ENCODE data around the gene CXCL8. TPM values are rescaled to one million over a fixed set of nuclear protein-coding genes. Genes with fewer than 3 reads are reported as not detected.

CXCL8 gene
- total RNA-seq, 2 experiments from 2014 or later, result 9.9 to 11.4 TPM

- H3K9me3 Mint-ChIP-seq, result peaks cover 3% of the 10 kb centered on the region
- DNase-seq (no peak), ATAC-seq (ENCODE audit: poor library complexity) (no peak)
- no peaks in the 10 kb centered on the region for H3K36me3 Mint-ChIP-seq (ENCODE audit: low read depth)
- Histone ChIP-seq H3K4me3 (ENCODE audit: low read length) (no peak overlapping the region), H3K4me1 (ENCODE audit: insufficient read depth, low read length) (no peaks in the 10 kb centered on the region), H3K27ac (ENCODE audit: low read depth in 1 of 2, low read length in 2 of 2) (no peak overlapping the region), H3K9me3 (ENCODE audit: control insufficient read depth in 1 of 2, insufficient read depth in 1 of 2, low read length in 2 of 2) (peaks cover 0 to 3% of the 10 kb centered on the region in 2 experiments), H3K36me3 (ENCODE audit: insufficient read depth, low read length) (no peaks in the 10 kb centered on the region), H3K27me3 (ENCODE audit: control insufficient read depth in 1 of 2, insufficient read depth in 2 of 2, low read length in 2 of 2) (no peaks in the 10 kb centered on the region)
- no peak for TF ChIP-seq CTCF (IDR thresholded peaks at IDR 0.05)
- no peaks in the 10 kb centered on the region for H3K27me3 Mint-ChIP-seq
- intact Hi-C loops (cut with DNase I, micrococcal nuclease), result no loop called here
- H3K4me1 Mint-ChIP-seq (ENCODE audit: low read depth), result no peaks in the 10 kb centered on the region
- POLR2A ChIA-PET, result no interaction called here
- H3K27ac Mint-ChIP-seq, result no peak overlapping the region
- CTCF ChIA-PET, result no interaction called here
- no peak overlapping the region for H3K4me3 Mint-ChIP-seq
Observed at GRCh38 chr4:73692701-73693100, 47.7 kb upstream of the CXCL8 start.

- H3K9me3 Mint-ChIP-seq, result peaks cover 3% of the 10 kb centered on the region
- ChIA-PET CTCF (no interaction called here), POLR2A (no interaction called here)
- H3K4me3 Mint-ChIP-seq, result no peak overlapping the region
- intact Hi-C loops (cut with DNase I, micrococcal nuclease), result no loop called here
- Histone ChIP-seq H3K4me1 (ENCODE audit: insufficient read depth, low read length) (no peaks in the 10 kb centered on the region), H3K27ac (ENCODE audit: low read depth in 1 of 2, low read length in 2 of 2) (no peak overlapping the region), H3K4me3 (ENCODE audit: low read length) (no peak overlapping the region), H3K27me3 (ENCODE audit: control insufficient read depth in 1 of 2, insufficient read depth in 2 of 2, low read length in 2 of 2) (no peaks in the 10 kb centered on the region), H3K9me3 (ENCODE audit: control insufficient read depth in 1 of 2, insufficient read depth in 1 of 2, low read length in 2 of 2) (peaks cover 0 to 3% of the 10 kb centered on the region in 2 experiments), H3K36me3 (ENCODE audit: insufficient read depth, low read length) (no peaks in the 10 kb centered on the region)
- H3K27me3 Mint-ChIP-seq, result no peaks in the 10 kb centered on the region
- DNase-seq (no peak), ATAC-seq (ENCODE audit: poor library complexity) (no peak)
- H3K27ac Mint-ChIP-seq, result no peak overlapping the region
- H3K36me3 Mint-ChIP-seq (ENCODE audit: low read depth), result no peaks in the 10 kb centered on the region
- no peak for TF ChIP-seq CTCF (IDR thresholded peaks at IDR 0.05)
- H3K4me1 Mint-ChIP-seq (ENCODE audit: low read depth), result no peaks in the 10 kb centered on the region
Observed at GRCh38 chr4:73693811-73694210, 46.6 kb upstream of the CXCL8 start.

GRCh38 chr4:73698217-73698616 is 42.2 kb upstream of the CXCL8 start:
- no peak for ATAC-seq (ENCODE audit: poor library complexity)

More at GRCh38 chr4:73698217-73698616, 42.2 kb upstream of the CXCL8 start:
- Mint-ChIP-seq H3K4me1 (ENCODE audit: low read depth) (no peaks in the 10 kb centered on the region), H3K27me3 (no peaks in the 10 kb centered on the region), H3K4me3 (no peak overlapping the region), H3K27ac (no peak overlapping the region), H3K36me3 (ENCODE audit: low read depth) (no peaks in the 10 kb centered on the region), H3K9me3 (no peaks in the 10 kb centered on the region)
- no peaks in the 10 kb centered on the region for H3K9me3 ChIP-seq (ENCODE audit: control insufficient read depth in 1 of 2, insufficient read depth in 1 of 2, low read length in 2 of 2)
- intact Hi-C loops (cut with DNase I, micrococcal nuclease), result no loop called here
- TF ChIP-seq CTCF (IDR thresholded peaks at IDR 0.05), result no peak
- H3K36me3 ChIP-seq (ENCODE audit: insufficient read depth, low read length), result no peaks in the 10 kb centered on the region
- DNase-seq, result no peak
- H3K27ac ChIP-seq (ENCODE audit: low read depth in 1 of 2, low read length in 2 of 2), result no peak overlapping the region
- H3K4me1 ChIP-seq (ENCODE audit: insufficient read depth, low read length), result no peaks in the 10 kb centered on the region
- ChIA-PET POLR2A (no interaction called here), CTCF (no interaction called here)
- no peaks in the 10 kb centered on the region for H3K27me3 ChIP-seq (ENCODE audit: control insufficient read depth in 1 of 2, insufficient read depth in 2 of 2, low read length in 2 of 2)
- H3K4me3 ChIP-seq (ENCODE audit: low read length), result no peak overlapping the region
